GM18861 (cell line): ENCODE measurements around the gene LRRC43.

ENCODE experiments used
- ATAC-seq: cut with Tn5 transposase; IDR thresholded peaks from one replicate; pipeline ENCODE4 v1.9.1; 2021; ENCODE audit not compliant: unreplicated experiment

Gene LRRC43, protein sequence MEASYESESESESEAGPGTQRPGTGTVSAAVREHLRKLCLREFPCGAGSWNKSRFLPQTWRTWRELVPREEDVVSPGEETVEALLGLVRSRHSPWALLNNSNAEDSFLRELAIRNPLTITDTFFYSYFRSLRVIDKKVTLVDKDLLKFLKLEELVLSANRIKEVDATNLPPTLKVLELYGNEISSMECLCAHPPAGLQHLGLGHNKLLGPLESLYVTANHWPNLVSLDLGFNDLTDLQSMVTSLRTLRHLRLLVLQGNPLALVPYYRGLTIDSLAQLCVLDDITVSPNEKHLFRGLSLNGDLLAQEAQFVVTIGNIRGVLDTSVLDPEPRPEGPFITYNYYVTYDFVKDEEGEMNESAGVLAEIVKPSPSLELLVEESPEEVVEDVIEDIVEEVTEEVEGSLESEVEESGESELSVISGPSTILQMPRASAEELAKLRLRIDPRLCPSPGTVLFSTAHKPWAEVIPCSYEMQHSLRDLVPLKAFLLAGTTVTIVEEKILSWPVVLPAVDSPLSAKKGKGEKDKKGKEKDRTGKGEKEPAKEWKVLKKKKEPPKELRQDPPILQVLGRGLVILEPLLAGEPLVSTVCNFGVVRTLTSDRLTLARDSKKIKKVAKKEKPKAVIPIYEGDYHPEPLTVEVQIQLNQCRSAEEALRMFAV

DNA sequence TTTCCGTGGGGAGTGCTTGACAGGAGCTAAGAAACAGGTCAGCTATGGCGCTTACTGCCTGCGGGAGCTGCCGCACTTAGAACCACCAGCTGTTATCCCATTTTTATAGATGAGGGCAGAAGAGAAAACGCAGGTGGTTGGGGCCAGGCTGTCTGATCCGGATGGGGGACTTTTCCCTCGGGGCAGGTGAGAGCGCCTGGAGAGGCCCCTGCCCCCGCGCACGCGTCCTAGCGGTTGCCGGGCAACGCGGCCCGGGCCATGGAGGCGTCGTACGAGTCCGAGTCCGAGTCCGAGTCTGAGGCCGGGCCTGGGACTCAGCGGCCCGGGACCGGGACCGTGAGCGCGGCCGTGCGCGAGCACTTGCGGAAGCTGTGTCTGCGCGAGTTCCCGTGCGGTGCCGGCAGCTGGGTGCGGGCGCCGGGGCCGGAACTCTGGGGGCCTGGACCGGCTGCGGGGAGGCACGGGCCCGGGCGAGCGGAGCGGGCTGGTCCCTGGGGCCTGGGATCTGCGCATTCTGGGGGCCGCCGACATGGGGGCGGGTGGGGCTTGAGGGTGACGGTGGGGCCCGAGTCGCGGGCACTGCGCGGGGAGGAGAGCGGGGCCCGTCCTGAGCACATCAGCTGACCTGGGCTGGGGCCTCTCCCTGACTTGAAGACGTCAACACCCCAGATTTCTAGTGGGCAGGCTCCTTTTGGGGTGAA is at the start of gene LRRC43:
LRRC43 (plus strand) TSS at position 237 of the 701 bp plus-strand sequence; CDS start at position 259, 22 bp downstream.
- ATAC-seq: no peak

DNA sequence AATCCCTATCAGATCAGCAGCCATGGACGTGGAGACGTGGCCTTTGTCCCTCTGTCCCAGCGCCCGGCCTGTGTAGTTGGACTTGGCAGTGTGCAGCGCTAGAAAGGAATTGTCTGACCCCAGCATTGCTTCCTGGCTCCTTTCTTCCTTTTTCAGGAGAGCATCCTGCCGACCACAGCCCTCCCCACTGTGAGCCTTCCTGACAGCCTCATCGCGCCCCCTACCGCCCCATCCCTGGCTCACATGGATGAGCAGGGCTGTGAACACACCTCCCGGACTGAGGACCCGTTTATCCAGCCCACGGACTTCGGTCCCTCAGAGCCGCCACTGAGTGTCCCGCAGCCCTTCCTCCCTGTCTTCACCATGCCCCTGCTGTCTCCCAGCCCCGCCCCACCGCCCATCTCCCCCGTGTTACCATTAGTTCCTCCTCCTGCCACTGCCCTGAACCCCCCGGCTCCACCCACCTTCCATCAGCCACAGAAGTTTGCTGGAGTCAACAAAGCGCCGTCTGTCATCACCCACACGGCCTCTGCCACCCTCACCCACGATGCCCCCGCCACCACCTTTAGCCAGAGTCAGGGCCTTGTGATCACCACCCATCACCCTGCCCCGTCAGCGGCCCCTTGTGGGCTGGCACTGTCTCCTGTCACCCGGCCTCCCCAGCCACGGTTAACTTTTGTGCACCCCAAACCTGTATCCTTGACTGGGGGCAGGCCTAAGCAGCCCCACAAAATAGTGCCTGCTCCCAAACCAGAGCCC is 49.6 kb upstream of the LRRC43 start:
- no peak for ATAC-seq

DNA sequence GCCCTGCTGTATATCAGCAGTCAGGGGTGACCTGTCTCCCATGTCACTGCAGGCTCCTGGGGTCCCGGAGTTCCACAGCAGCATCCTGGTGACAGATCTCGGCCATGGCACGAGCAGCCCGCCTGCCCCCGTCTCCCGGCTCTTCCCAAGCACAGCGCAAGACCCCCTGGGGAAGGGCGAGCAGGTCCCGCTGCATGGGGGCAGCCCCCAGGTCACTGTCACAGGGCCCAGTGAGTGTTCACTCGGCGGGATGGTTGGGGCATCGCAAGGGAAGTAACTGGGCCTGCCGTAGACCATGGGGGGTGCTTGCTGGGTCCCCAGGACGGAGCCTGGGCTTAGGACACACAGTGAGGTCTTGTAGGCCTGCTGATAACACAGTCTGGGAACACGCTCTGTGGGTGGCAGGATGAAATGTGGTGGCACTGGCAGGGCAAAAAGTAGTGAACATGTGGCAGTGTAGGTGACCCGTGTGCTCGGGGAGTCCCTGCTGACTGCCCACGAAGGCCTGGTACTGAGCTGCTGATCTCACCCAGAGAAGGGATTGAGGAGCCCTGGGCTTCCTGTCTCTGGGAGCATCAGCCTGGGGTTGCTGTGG is 47.4 kb upstream of the LRRC43 start:
- no peak for ATAC-seq

DNA sequence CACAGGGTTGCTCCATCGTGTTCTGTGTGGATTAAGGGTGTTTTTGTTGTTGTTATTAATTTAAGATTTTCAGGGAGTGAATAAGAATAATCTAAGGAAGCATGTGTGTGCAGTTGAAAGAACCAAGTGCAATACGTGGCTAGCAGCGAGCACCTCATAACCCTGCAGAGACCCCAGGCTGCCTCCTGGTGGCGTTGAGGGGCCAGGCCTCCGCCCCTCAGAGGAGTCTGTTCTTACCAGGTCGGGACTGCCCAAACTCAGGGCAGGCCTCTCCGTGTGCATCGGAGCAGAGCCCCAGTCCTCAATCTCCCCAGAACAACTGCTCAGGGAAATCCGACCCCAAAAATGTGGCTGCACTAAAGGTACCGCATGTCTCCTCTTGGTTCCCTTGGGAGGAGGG is 45.7 kb upstream of the LRRC43 start:
- no peak for ATAC-seq

DNA sequence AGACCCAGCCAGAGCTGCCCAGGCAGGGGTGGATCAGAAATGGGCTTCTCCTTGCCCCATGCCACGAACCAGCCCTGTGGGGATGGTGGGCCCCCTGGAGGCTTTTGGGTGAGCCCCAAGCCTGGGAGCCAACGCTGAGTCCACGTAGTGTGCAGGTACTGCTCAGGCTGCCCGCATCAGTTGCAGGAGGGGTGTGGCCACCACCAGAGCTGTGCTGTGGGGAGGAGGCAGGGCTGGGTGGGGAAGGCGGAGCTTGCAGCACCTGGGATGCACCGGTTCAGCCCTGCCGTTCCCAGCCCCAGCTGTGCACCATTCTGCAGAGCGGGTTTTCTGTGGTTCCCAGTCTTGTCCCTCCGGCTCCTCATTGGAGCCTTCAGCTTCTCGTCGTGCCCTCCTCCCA is 45.2 kb upstream of the LRRC43 start:
- no peak for ATAC-seq

DNA sequence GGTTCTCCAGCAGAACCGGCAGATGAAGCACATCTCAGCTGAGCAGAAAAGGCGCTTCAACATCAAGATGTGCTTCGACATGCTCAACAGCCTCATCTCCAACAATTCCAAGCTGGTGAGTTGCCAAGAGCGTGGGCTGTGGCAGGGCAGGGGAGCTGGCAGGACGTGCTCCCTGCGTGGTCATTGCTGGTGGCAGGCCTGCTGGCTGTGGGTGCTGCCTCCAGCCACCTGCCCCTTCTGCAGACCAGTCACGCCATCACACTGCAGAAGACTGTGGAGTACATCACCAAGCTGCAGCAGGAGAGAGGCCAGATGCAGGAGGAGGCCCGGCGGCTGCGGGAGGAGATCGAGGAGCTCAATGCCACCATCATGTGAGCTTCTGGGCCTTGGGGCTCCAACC is 44.7 kb upstream of the LRRC43 start:
- ATAC-seq: no peak

DNA sequence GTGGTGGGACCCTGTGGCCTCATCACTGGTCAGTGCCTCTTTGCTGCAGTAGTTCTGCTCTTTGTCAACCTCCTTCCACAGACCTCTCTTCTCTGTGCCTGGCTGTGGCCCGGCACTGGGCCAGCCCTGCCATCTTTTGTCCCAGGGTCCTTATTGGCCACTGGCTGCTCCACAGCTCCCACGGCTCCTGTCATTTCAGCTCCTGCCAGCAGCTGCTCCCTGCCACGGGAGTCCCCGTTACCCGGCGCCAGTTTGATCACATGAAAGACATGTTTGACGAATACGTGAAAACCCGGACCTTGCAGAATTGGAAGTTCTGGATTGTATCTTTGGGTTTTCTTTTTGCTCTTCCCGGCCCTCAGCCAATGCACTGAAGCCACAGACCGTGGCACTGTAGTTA is 44.3 kb upstream of the LRRC43 start:
- no peak for ATAC-seq

DNA sequence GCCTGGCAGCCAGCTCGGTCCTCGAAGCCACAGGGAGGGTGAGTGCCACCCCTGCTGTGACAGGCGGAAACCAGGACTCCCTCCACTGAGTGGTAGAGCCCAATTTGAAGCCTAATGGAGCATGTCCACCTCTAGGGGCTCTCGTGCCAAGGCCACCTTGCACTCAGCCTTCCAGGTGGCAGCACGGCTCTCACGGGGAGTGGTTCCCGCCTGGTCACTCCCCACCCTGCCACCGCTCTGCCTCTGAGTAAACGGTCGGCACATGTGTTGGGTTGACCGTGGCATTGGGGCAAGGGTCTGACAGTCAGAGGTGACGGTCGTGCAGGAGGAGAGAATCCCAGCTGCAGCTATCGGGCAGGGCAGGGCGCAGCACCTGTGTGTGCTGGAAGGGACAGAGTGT is 43.7 kb upstream of the LRRC43 start:
- ATAC-seq: no peak

DNA sequence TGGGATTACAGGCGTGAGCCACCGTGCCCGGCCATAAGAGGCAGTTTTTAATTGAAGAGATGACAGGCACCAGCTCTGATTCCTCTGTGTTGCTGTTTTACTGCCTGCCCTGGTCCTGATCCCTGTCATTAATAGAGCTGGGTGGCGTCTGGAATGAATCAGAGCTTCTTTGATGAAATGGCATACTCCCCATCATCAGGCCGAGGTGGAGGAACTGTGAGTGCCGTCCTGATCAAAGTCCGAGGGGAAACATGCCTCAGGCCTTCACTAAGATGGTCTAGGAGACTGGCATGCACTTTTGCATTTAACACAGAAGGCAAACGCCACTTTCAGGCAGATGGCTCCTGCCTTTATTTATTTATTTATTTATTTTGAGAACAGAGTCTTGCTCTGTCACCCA is 43.0 kb upstream of the LRRC43 start:
- ATAC-seq: no peak

DNA sequence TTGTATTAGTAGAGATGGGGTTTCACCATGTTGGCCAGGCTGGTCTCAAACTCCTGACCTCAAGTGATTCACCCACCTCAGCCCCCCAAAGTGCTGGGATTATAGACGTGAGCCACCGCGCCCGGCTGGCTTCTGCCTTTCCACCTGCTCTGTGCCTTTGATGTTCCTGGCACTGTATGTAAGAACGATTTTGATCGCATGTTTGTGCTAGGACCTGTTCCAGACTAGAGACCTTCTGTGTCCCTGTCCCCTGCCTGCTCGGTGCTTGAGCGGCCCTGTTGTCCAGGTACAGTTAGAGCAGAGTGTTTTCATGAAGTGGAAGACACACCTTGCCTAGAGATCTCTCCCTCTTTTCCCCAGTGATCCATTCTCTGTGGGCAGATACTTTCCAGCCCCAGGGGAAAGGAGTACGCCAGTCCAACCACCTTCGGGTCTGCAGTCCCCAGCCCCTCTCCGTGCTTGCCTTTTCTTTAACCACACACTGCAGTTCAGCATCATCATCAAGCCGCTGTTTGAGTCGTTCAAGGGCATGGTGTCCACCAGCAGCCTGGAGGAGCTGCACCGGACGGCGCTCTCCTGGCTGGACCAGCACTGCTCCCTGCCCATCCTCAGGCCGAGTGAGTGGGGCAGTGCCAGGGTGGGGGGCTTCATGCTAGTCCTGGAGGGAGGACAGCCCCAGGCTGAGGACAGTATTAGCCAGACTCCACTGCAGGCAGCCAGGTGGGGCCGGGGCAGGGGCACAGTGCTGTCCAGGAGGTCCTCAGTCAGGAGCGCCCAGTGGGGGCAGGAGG is 42.3 kb upstream of the LRRC43 start:
- no peak for ATAC-seq

DNA sequence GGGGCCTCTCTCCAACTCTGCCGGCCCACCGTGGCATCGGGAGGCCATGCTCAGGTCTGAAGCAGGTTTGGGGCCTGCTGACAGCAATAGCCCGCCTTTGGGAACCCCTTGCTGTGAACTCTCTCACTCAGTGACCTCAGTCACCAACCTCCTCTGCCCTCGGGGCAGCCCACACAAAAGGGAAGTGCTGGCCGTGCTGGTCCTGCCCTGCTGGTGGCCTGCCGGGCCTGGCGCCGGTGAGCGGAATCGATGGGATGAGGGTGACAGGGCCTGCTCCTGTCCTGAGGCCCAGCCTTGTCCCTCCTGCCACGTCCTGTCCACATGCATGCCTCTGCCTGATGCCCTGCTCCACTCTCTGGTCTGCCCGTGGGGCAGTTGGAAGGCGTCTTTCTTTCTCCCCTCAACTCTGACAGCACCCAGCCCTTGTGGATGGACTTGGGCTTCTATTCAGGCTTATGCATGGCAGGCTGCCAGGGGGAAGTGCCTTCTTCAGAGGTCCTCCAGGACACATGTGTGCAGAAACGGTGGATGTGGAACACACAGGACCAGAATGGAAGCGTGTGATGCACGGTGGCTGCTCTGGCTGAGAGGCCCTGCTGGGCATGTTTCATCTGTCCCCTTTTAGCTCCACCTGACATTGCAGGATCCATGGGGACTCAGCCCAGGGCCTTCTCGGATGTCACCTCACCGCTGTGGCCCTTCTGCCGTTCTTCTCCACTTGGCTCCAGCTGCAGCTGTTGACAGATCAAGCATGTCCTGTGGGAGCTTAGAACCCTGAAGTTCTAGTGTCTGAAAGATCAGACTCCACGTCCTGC is 40.8 kb upstream of the LRRC43 start:
- no peak for ATAC-seq

DNA sequence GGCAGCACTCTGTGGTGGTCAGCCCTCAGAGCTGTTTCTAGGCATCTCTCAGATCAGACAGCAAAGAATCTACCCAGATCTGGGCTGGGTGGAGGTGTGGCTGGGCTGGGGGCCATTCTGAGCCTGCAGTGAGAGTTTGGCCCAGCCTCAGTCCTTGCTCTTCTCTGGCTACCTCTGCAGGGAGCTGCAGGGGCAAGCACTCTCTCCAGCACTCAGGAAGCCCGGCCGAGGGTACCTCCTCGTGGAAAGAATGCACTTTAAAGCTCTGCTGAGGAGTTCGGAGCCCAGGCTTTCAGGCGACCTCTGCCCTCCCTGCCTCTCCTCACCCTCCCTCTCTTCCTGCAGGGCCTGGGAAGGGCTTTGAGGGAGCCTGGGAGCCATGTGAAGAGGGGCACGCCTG is 40.1 kb upstream of the LRRC43 start:
- no peak for ATAC-seq

DNA sequence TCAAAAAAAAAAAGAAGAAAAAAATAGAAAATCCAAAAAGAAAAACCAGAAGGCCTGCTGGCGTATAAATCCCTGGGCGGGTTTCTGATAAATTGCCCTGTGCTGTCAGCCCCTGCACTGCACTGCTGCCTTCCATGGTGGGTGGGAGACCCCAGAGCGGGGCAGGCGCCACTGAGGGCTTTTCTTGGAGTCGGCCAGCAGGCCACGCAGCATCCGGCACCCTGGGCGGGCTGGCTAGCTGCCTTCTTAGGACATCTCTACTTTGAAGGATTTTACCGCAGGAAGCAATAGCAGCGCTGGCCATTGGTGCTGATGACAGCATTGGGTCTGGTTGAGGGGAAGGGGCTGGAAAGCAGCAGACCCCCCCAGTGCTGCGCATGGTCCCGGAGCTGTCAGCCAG is 38.0 kb upstream of the LRRC43 start:
- ATAC-seq: no peak

DNA sequence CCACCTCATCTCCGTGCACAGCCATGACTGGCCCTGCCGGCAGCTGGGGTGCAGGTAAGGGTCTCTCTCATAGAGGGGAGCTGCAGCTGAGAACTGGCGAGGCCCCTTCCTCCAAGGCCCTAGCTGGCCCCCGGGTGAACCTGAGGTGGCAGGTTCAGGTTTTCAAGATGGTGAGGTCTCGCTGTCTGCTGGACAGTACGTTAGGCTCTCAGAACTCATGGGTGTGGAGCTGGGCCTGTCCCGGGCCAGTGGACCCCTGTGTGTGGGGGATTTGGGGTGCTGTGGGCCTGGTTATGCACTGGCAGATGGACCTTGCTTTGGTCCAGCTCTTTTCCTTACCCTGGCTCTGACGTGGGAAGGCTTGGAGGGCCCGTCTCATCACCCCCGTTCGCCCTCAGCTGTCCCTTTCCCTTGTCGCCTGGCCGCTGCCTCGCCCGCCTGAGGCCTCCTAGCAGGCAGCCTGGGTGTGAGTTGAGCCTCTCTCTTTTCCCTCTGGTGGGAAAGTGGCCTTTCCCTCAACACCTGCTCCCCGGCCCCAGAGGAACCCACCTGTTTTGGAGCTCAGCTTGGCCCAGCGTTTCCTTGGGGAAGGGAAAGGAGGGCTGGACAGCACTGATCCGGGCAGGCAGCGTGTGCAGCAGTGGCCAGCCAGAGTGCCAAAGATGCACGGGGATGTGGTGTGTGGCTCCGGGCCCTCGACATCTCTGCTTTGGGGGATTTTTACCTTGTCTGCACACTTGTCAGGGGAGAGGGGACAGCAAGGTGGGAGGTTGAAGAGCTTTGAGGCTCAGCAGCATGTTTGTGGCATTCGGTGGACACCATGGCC is 37.2 kb upstream of the LRRC43 start:
- ATAC-seq: no peak

DNA sequence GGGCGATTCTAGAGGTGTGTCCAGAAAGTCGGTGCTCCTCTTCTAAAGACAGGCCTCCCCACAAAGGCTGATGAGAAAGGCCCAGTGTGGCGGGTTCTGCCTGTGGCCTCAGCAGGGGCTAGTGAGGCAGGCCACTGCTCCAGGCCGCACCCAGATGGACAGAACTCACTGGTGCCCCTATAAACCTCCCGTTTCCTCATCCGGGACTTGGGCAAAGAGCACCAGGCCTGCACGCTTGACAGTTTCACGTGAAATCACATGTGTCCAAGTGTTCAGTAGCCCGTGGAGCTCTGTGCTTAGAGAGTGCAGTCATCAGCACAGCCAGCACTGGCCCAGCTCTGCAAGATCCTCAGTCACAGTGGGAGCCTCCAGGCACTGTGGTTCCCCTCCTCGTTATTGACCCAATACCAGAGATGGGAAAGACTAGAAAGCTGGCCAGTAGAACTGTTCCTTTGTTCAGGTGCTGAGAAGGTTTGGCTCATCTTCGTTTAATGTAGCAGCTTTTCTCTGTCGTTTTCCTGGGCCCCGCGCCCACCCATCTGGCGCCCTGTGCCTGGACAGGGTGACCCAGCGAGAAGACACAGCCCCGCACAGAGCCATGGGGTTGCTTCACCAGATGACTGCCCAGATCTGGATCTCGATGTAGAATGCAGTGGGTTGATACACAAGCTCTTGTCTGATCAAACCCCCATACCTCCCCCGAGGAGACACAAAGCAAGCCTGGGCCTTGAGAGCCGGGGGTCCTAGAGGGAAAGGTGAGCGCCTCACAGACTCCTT is 35.2 kb upstream of the LRRC43 start:
- no peak for ATAC-seq

DNA sequence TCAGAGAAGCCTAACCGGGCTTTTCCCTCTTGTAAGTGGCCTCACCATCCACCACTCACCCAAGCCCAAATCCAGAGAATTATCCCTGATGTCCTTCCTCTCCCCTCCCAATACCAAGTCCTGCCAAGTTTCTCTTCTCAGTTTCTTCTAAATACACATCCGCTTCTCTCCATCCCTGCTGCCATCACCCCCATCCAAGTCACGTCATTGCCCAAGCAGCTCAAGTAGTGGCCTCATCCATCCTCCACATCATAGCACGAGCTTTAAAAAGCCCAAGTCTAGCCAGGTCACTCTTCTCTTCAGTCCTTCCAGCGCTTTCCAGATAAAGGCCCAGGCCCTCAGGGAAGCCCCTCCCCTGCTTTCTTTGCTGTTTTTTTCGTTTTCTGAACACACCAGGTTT is 34.3 kb upstream of the LRRC43 start:
- no peak for ATAC-seq

DNA sequence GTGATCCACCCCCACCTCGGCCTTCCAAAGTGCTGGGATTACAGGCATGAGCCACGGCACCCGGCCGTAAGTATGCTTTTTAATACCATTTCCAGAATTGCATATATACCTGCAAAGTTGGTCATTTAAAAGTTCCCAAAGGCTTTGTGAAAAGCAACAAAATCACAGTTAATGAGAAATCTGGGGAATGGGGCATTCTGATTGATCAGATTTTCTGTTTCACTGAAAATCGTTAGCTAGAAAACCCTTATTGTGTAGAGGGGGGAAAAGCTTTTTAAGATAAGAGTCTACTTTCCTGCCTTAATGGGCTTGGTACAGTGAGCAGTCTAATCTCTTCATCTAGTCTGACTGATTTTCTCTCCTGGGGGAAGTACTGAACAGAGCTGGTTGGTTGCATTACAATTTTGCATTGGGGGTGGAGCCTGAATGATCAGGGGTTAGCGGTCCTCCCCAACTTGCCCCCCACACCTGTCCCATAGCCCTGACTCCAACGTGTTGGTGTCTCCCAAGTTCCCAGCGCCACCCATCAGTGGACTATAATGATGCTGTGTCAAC is 32.7 kb upstream of the LRRC43 start:
- no peak for ATAC-seq
